Parathyroid adenoma (tissue), 2 donors: ENCODE results near the gene KIZ.
"Not testable (repeated sequence)": the region's sequence is repeated elsewhere in the genome, so short reads cannot be mapped to it uniquely, and the experiment has no call there.

ENCODE experiments used
- H2AFZ ChIP-seq: fragments of 300-600 bp; sonication (generic); one replicate; pipeline ENCODE4 v1.7.0; 2017; ENCODE audit warnings: antibody characterized with exemption, mild to moderate bottlenecking
- H3K27ac ChIP-seq: fragments of 300-600 bp; sonication (generic); one replicate; pipeline ENCODE4 v1.7.0; 2017
- H3K27me3 ChIP-seq: fragments of 300-600 bp; sonication (generic); one replicate; pipeline ENCODE4 v1.7.0; 2017; ENCODE audit warnings: low read length; ENCODE audit not compliant: control insufficient read depth, insufficient read depth
- H3K36me3 ChIP-seq: fragments of 300-600 bp; sonication (generic); one replicate; pipeline ENCODE4 v1.7.0; 2017; ENCODE audit warnings: low read length; ENCODE audit not compliant: control insufficient read depth, insufficient read depth
- H3K4me1 ChIP-seq: fragments of 300-600 bp; sonication (generic); one replicate; pipeline ENCODE4 v1.7.0; 2017; ENCODE audit warnings: control low read depth
- H3K4me2 ChIP-seq: fragments of 300-600 bp; sonication (generic); one replicate; pipeline ENCODE4 v1.7.0; 2017; ENCODE audit warnings: low read length
- H3K4me3 ChIP-seq: fragments of 300-600 bp; sonication (generic); one replicate; pipeline ENCODE4 v1.7.0; 2017; ENCODE audit warnings: low read depth, low read length
- H3K79me2 ChIP-seq: fragments of 300-600 bp; sonication (generic); one replicate; pipeline ENCODE4 v1.7.0; 2017; ENCODE audit warnings: control low read depth
- H3K9ac ChIP-seq: fragments of 300-600 bp; sonication (generic); one replicate; pipeline ENCODE4 v1.7.0; 2017; ENCODE audit warnings: mild to moderate bottlenecking
- H3K9me3 ChIP-seq: fragments of 300-600 bp; sonication (generic); one replicate; pipeline ENCODE4 v1.7.0; 2017; ENCODE audit warnings: low read length; ENCODE audit not compliant: control insufficient read depth
- TF ChIP-seq, protein P1 (sequence below): fragments of 300-600 bp; sonication (generic); IDR thresholded peaks from one replicate; pipeline ENCODE4 v1.7.0; 2017; ENCODE audit warnings: antibody characterized with exemption, mild to moderate bottlenecking
- donor health status: primary hyperparathyroidism.

Gene KIZ

DNA sequence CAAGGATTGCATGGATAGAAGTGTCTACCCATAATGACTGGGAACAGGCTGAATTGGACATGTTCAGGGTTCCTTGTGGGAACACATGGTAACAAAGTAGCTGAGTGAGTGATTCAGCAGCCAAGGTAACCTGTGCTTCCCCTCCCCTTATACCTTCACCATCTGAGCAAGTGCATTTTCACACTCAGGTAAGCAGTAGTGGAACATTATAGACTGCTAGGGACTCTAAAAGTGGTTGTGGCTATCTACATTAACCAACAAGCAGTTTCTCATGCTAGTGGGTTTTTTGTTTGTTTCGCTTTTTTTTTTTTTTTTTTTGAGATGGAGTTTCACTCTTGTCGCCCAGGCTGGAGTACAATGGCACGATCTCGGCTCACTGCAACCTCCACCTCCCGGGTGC is 41.4 kb downstream of the KIZ start:
- H2AFZ ChIP-seq = no peak overlapping the region
- H3K4me2 ChIP-seq = no peak overlapping the region
- H3K9me3 ChIP-seq = no peaks in the 10 kb centered on the region
- no peaks in the 10 kb centered on the region for H3K27me3 ChIP-seq
- TF ChIP-seq, protein P1, sequence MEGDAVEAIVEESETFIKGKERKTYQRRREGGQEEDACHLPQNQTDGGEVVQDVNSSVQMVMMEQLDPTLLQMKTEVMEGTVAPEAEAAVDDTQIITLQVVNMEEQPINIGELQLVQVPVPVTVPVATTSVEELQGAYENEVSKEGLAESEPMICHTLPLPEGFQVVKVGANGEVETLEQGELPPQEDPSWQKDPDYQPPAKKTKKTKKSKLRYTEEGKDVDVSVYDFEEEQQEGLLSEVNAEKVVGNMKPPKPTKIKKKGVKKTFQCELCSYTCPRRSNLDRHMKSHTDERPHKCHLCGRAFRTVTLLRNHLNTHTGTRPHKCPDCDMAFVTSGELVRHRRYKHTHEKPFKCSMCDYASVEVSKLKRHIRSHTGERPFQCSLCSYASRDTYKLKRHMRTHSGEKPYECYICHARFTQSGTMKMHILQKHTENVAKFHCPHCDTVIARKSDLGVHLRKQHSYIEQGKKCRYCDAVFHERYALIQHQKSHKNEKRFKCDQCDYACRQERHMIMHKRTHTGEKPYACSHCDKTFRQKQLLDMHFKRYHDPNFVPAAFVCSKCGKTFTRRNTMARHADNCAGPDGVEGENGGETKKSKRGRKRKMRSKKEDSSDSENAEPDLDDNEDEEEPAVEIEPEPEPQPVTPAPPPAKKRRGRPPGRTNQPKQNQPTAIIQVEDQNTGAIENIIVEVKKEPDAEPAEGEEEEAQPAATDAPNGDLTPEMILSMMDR = no peak
- no peak overlapping the region for H3K9ac ChIP-seq
- H3K27ac ChIP-seq = no peak overlapping the region
- no peak overlapping the region for H3K4me3 ChIP-seq
- H3K36me3 ChIP-seq = no peaks in the 10 kb centered on the region
- H3K79me2 ChIP-seq = peaks cover 3% of the 10 kb centered on the region
- H3K4me1 ChIP-seq = no peaks in the 10 kb centered on the region

- H3K27ac ChIP-seq, H3K4me3 ChIP-seq, H3K36me3 ChIP-seq, H3K9ac ChIP-seq, H2AFZ ChIP-seq, H3K79me2 ChIP-seq, H3K27me3 ChIP-seq, H3K9me3 ChIP-seq, H3K4me1 ChIP-seq, H3K4me2 ChIP-seq: not testable (repeated sequence)
Observed at GRCh38 chr20:21168061-21168460, 42.2 kb downstream of the KIZ start.

- no peak overlapping the region for H3K9ac ChIP-seq
- no peak overlapping the region for H3K27ac ChIP-seq
- no peaks in the 10 kb centered on the region for H3K9me3 ChIP-seq
- peaks cover 3% of the 10 kb centered on the region for H3K4me1 ChIP-seq
- no peak overlapping the region for H3K4me3 ChIP-seq
- no peaks in the 10 kb centered on the region for H3K27me3 ChIP-seq
- no peak overlapping the region for H2AFZ ChIP-seq
- H3K4me2 ChIP-seq = no peak overlapping the region
- H3K79me2 ChIP-seq = peaks cover 3% of the 10 kb centered on the region
- TF ChIP-seq, protein P1 = no peak
- no peaks in the 10 kb centered on the region for H3K36me3 ChIP-seq
Observed at GRCh38 chr20:21172626-21173025, 46.7 kb downstream of the KIZ start.

DNA sequence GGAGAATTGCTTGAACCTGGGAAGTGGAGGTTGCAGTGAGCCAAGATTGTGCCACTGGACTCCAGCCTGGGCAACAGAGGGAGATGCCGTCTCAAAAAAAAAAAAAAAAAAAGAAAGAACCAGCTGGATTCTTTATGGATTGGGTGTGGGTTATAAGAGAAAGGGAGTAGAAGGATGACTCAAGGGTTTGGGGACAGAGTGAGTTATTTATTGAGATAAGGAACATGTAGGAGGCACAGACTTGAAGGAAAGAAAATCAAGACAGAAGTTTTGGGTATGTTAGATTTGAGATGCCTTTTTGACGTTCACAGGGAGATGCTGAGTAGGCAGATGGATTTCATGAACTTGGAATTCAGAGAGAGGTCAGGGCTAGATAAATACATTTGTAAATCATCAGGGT is 47.6 kb downstream of the KIZ start:
- Histone ChIP-seq H3K27me3 (no peaks in the 10 kb centered on the region), H3K36me3 (no peaks in the 10 kb centered on the region), H3K79me2 (peaks cover 3% of the 10 kb centered on the region), H2AFZ (no peak overlapping the region), H3K4me1 (peaks cover 3% of the 10 kb centered on the region), H3K27ac (no peak overlapping the region), H3K9ac (no peak overlapping the region), H3K4me3 (no peak overlapping the region), H3K9me3 (no peaks in the 10 kb centered on the region), H3K4me2 (no peak overlapping the region)
- TF ChIP-seq, protein P1 = no peak

DNA sequence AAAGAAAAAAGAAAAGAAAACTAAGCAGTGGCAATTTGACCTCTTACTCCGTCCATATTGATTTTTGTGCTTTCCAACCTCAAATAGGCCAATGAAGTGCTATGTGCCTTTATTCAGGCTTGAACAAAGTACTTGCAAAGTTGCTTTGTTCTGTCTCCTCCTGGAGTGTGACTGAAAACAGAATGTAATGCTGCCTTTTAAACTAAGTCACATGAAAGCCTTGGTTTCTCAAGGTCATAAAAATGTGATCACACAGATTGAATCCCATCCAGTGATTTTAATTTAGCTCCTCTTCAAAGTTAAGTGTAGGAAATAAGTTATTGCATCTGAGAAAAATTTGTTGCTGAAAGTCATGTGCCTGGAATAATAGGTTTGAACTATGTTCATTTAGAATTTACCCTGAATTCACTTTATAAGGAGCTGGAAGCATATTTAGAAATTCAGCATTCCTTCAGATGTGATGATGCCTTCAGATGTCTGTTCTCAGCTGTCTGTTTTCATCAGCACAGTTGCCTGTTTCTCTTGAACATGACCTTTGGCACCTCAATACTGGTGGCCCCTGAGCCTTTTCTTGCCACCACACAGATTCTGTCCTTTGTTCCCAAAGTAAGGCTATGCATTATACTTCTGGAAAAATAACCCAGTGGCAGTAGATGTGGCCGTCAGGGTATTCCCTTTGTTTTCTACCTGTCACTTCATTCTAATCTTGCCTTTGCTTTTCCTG is 48.8 kb downstream of the KIZ start:
- peaks cover 3% of the 10 kb centered on the region for H3K79me2 ChIP-seq
- TF ChIP-seq, protein P1 = no peak
- H3K36me3 ChIP-seq = no peaks in the 10 kb centered on the region
- no peaks in the 10 kb centered on the region for H3K9me3 ChIP-seq
- H3K9ac ChIP-seq = no peak overlapping the region
- no peak overlapping the region for H3K4me3 ChIP-seq
- no peak overlapping the region for H3K4me2 ChIP-seq
- no peak overlapping the region for H3K27ac ChIP-seq
- H3K4me1 ChIP-seq = peaks cover 3% of the 10 kb centered on the region
- H2AFZ ChIP-seq = no peak overlapping the region
- no peaks in the 10 kb centered on the region for H3K27me3 ChIP-seq
